ENCODE measurements around the gene CA6.

DNA sequence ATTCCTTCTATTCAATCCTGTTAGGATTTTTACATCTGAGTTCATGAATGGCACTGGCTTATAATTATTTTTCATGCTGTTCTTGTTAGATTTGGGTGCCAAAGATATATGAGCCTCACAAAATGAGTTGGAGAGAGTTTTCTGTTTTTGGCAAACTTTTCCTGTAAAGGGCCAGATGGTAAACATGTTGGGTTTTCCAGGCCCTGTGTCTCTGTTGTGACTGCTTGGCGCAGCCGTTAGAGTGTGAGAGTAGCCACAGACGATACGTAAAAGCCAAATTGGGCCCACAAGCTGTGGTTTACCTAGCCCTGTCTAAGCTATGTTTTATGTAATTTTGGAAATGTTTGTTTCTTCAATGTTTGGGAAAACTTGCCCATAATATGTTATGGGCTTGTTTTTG is 15.6 kb upstream of the CA6 start:
- TF ChIP-seq, protein P1, sequence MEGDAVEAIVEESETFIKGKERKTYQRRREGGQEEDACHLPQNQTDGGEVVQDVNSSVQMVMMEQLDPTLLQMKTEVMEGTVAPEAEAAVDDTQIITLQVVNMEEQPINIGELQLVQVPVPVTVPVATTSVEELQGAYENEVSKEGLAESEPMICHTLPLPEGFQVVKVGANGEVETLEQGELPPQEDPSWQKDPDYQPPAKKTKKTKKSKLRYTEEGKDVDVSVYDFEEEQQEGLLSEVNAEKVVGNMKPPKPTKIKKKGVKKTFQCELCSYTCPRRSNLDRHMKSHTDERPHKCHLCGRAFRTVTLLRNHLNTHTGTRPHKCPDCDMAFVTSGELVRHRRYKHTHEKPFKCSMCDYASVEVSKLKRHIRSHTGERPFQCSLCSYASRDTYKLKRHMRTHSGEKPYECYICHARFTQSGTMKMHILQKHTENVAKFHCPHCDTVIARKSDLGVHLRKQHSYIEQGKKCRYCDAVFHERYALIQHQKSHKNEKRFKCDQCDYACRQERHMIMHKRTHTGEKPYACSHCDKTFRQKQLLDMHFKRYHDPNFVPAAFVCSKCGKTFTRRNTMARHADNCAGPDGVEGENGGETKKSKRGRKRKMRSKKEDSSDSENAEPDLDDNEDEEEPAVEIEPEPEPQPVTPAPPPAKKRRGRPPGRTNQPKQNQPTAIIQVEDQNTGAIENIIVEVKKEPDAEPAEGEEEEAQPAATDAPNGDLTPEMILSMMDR (conservative IDR thresholded peaks at IDR 0.05; ENCODE audit: low read length): no peak
- TF ChIP-seq EZH2phosphoT487 (IDR thresholded peaks at IDR 0.05; ENCODE audit: borderline replicate concordance, low read depth, low read length): no peak
